CD4-positive, alpha-beta T cell treated with Interleukin-4 for 4 hours (primary cell): ENCODE results near the gene PATZ1.

Experiments
- DNase-seq: peaks from one replicate; pipeline ENCODE4 v3.0.0-alpha.2; 2020

Gene PATZ1

DNA sequence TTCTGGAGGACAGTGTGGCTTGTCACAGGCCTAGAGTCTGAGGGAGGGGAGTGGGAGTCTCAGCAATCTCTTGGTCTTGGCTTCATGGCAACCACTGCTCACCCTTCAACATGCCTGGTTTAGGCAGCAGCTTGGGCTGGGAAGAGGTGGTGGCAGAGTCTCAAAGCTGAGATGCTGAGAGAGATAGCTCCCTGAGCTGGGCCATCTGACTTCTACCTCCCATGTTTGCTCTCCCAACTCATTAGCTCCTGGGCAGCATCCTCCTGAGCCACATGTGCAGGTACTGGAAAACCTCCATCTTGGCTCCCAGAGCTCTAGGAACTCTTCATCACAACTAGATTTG is 66.8 kb downstream of the PATZ1 start:
- no peak for DNase-seq

GRCh38 chr22:31278626-31279326 is 67.4 kb downstream of the PATZ1 start:
- peak; percentile 88 for DNase-seq

DNA sequence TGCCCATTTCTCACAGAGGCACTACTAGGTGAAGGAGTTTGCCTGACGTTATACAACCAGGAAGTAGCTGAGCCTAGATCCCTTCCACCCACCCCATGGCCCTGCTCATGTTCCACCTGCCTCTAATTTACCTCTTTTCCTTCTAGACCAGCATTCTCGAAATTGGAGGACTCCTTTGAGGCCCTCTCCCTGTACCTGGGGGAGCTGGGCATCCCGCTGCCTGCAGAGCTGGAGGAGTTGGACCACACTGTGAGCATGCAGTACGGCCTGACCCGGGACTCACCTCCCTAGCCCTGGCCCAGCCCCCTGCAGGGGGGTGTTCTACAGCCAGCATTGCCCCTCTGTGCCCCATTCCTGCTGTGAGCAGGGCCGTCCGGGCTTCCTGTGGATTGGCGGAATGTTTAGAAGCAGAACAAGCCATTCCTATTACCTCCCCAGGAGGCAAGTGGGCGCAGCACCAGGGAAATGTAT is 68.0 kb downstream of the PATZ1 start:
- no peak for DNase-seq

DNA sequence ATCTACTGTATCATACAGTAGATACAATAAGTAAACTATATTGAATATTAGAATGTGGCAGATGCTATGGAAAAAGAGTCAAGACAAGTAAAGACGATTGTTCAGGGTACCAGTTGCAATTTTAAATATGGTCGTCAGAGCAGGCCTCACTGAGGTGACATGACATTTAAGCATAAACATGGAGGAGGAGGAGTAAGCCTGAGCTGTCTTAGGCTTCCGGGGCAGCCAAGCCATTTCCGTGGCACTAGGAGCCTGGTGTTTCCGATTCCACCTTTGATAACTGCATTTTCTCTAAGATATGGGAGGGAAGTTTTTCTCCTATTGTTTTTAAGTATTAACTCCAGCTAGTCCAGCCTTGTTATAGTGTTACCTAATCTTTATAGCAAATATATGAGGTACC is 68.4 kb downstream of the PATZ1 start:
- DNase-seq: no peak

GRCh38 chr22:31276426-31277167 is 69.5 kb downstream of the PATZ1 start:
- no peak for DNase-seq
